Hepatocyte (in vitro differentiated cells): ENCODE measurements around the gene ADGRD1. TPM values are rescaled to one million over a fixed set of nuclear protein-coding genes. Genes with fewer than 3 reads are reported as not detected.

Experiments used
- DNase-seq: peaks from one replicate; pipeline ENCODE4 v3.0.0-alpha.2; 2016; ENCODE audit warnings: low spot score
- H2AFZ ChIP-seq: fragments of 200-600 bp; sonication (generic); 2 replicates; pipeline ENCODE4 v1.6.0; 2016; ENCODE audit warnings: antibody characterized with exemption, mild to moderate bottlenecking
- H3K27ac ChIP-seq: fragments of 200-600 bp; sonication (generic); 2 replicates; pipeline ENCODE4 v1.5.1; 2016; ENCODE audit warnings: mild to moderate bottlenecking
- H3K27me3 ChIP-seq: fragments of 200-600 bp; sonication (generic); 2 replicates; pipeline ENCODE4 v1.6.1; 2016
- H3K36me3 ChIP-seq: fragments of 200-600 bp; sonication (generic); replicated peaks from 2 replicates; pipeline ENCODE4 v1.5.1; 2016; ENCODE audit warnings: low read depth; ENCODE audit not compliant: insufficient read depth
- H3K4me1 ChIP-seq: fragments of 200-600 bp; sonication (generic); 2 replicates; pipeline ENCODE4 v1.5.1; 2016; ENCODE audit warnings: mild to moderate bottlenecking, moderate library complexity; ENCODE audit not compliant: insufficient read depth
- H3K4me2 ChIP-seq: fragments of 200-600 bp; sonication (generic); 2 replicates; pipeline ENCODE4 v1.6.0; 2016
- H3K4me3 ChIP-seq: fragments of 200-600 bp; sonication (generic); 2 replicates; pipeline ENCODE4 v1.5.1; 2016; ENCODE audit warnings: mild to moderate bottlenecking
- H3K79me2 ChIP-seq: fragments of 200-600 bp; sonication (generic); 2 replicates; pipeline ENCODE4 v1.6.0; 2017; ENCODE audit warnings: mild to moderate bottlenecking
- H3K9me2 ChIP-seq: fragments of 200-600 bp; sonication (generic); replicated peaks from 2 replicates; pipeline ENCODE4 v1.6.0; 2017; ENCODE audit warnings: mild to moderate bottlenecking; ENCODE audit not compliant: insufficient read depth
- H3K9me3 ChIP-seq: fragments of 200-600 bp; sonication (generic); 2 replicates; pipeline ENCODE4 v1.5.1; 2016; ENCODE audit warnings: low read depth, mild to moderate bottlenecking
- H4K20me1 ChIP-seq: fragments of 200-600 bp; sonication (generic); 2 replicates; pipeline ENCODE4 v1.6.0; 2016; ENCODE audit warnings: mild to moderate bottlenecking; ENCODE audit not compliant: insufficient read depth, poor library complexity, severe bottlenecking
- EZH2 ChIP-seq: fragments of 200-600 bp; sonication (generic); IDR thresholded peaks from 2 replicates; pipeline ENCODE4 v1.6.1; 2016; ENCODE audit warnings: antibody characterized with exemption, mild to moderate bottlenecking, borderline replicate concordance
- EZH2phosphoT487 ChIP-seq: fragments of 200-600 bp; sonication (generic); IDR thresholded peaks from one replicate; pipeline ENCODE4 v1.6.1; 2018; ENCODE audit warnings: antibody characterized with exemption, mild to moderate bottlenecking, low read depth, moderate library complexity; ENCODE audit not compliant: unreplicated experiment, severe bottlenecking
- WGBS: methylation state at CpG from one replicate; pipeline ENCODE4 v1.1.6; 2016; ENCODE audit warnings: low lambda C conversion rate; ENCODE audit errors: missing lambda C conversion rate; 5-methylcytosine and 5-hydroxymethylcytosine counted together
- polyA plus RNA-seq: library from polyadenylated mRNA; unstranded; fragments of >200 nt; fragmentation: Nextera tagmentation; extraction: Ambion mirVana; gene quantifications from 2 replicates; pipeline ENCODE4 v1.2.1, GENCODE V29; 2016
- total RNA-seq: library from RNA; depleted of rRNA; stranded (reverse); fragments of >200 nt; gene quantifications from 2 replicates; pipeline ENCODE4 v1.2.3, GENCODE V29; 2014
- TF ChIP-seq, protein P1 (sequence below): fragments of 200-600 bp; sonication (generic); IDR thresholded peaks from 2 replicates; pipeline ENCODE4 v1.5.1; 2016; ENCODE audit warnings: antibody characterized with exemption, mild to moderate bottlenecking; ENCODE audit not compliant: poor library complexity

ADGRD1 gene
- total and polyA plus RNA-seq, 2 experiments from 2014 or later = 18.1 to 18.5 TPM

DNA sequence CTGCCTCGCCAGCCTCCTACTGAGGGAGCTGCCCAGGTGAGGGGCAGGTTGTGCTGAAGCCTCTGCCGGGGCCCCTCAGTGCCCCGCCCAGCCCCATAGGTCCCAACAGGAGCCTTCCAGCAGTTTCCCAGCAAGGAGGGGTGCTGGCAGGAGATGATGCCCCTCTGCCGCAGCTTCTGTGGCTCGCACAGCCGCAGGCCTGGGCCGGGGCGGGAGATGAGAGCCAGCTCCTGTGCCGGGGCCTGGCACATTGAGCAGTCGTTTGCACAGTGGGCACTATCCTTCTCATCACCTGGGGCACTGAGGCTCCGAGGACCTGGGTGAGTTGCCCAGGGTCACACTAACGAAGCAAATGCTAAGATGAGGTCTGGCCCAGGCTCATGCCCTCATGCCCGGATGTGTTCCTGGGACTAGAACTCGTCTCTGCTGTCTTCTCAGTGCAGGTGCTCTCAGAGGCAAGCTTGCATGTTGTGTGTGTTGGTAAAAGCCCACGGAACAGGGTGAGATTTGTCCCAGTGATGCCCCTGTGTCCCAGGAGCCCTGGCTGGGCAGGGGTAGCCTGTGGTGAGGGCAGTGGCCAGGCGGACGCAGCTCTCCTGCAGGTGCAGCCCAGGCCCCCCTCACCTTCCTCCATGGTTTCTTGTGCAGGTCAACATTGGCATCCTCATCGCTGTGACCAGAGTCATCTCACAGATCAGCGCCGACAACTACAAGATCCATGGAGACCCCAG, 177.5 kb downstream of the ADGRD1 start:
- Histone ChIP-seq H3K27ac (no peak overlapping the region), H3K4me1 (peaks cover 6% of the 10 kb centered on the region), H3K27me3 (no peaks in the 10 kb centered on the region), H3K9me3 (no peaks in the 10 kb centered on the region), H2AFZ (no peak overlapping the region), H3K4me2 (no peak overlapping the region), H4K20me1 (no peaks in the 10 kb centered on the region), H3K9me2 (no peaks in the 10 kb centered on the region), H3K4me3 (no peak overlapping the region), H3K79me2 (no peaks in the 10 kb centered on the region), H3K36me3 (no peaks in the 10 kb centered on the region)
- TF ChIP-seq EZH2 (no peak), EZH2phosphoT487 (no peak)
- TF ChIP-seq, protein P1, sequence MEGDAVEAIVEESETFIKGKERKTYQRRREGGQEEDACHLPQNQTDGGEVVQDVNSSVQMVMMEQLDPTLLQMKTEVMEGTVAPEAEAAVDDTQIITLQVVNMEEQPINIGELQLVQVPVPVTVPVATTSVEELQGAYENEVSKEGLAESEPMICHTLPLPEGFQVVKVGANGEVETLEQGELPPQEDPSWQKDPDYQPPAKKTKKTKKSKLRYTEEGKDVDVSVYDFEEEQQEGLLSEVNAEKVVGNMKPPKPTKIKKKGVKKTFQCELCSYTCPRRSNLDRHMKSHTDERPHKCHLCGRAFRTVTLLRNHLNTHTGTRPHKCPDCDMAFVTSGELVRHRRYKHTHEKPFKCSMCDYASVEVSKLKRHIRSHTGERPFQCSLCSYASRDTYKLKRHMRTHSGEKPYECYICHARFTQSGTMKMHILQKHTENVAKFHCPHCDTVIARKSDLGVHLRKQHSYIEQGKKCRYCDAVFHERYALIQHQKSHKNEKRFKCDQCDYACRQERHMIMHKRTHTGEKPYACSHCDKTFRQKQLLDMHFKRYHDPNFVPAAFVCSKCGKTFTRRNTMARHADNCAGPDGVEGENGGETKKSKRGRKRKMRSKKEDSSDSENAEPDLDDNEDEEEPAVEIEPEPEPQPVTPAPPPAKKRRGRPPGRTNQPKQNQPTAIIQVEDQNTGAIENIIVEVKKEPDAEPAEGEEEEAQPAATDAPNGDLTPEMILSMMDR = no peak
- WGBS = 95% methylated on average over 13 of the region's 20 CpGs
- DNase-seq = no peak

DNA sequence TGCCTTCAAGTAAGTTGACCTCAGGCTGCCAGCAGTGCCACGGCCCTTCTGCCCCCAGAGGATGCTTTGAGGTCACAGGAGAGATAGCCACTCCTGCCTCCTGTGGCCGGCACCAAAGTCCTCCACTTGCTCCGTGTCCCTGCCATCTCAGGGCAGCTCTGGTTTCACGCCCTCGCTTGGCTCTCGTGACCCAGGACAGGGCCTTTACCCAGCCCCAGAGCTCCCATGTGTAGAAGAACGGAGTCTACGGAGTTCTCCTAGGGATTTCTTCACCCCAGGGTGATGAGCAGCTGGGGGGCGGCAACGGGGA, 178.1 kb downstream of the ADGRD1 start:
- Histone ChIP-seq H3K27me3 (no peaks in the 10 kb centered on the region), H3K79me2 (no peaks in the 10 kb centered on the region), H3K9me3 (no peaks in the 10 kb centered on the region), H3K36me3 (no peaks in the 10 kb centered on the region), H3K27ac (no peak overlapping the region), H4K20me1 (no peaks in the 10 kb centered on the region), H3K9me2 (no peaks in the 10 kb centered on the region), H2AFZ (no peak overlapping the region), H3K4me2 (peak overlapping the region; percentile 66), H3K4me3 (no peak overlapping the region), H3K4me1 (peaks cover 6% of the 10 kb centered on the region)
- no peak for DNase-seq
- WGBS = 85% methylated on average over 10 of the region's 10 CpGs
- TF ChIP-seq EZH2phosphoT487 (no peak), EZH2 (no peak)
- TF ChIP-seq, protein P1 = no peak

DNA sequence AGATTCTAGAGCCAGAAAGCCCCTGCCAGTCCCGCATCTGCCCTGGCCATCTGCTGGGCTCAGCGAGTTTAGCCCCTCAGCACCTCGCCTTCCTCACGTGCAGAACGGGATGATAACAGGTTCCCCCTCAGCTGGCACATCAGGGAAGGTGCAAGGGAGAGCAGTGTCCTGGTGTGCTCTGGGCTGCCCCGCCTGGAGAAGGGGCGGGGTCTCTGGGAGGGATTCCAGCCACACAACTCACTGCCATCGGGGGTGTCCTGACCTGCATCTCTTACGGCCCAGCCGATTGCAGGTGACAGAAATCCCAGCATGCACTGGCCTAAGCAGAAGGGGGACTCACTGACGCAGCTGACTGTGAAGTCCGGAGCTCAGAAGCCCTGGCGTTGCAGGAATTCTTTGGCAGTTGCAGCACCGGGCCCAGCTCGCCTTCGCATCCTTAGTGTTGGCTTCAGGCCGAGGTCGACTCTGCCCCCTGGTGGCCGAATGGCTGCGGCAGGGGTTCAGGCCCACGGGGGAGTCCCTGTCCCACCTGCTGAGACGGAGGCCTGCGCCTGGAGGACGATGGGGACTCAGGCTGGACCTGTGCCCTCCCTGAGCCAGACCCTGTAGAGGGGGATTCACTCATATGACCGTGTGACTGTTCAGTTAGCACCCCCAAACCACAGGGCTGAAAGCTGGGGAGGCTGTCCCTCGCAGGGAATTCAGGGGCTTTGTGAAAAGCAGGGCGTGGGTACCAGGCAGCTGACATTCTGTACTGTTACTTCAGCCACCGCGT, 178.6 kb downstream of the ADGRD1 start:
- peak; percentile 88 for DNase-seq
- peak overlapping the region; percentile 66 for H3K4me2 ChIP-seq
- WGBS = 28% methylated on average over 26 of the region's 29 CpGs

More for the DNA sequence above, 178.6 kb downstream of the ADGRD1 start:
- no peaks in the 10 kb centered on the region for H3K27me3 ChIP-seq
- no peak overlapping the region for H2AFZ ChIP-seq
- H3K79me2 ChIP-seq = no peaks in the 10 kb centered on the region
- peaks cover 6% of the 10 kb centered on the region for H3K4me1 ChIP-seq
- no peaks in the 10 kb centered on the region for H3K36me3 ChIP-seq
- TF ChIP-seq EZH2 = no peak
- TF ChIP-seq, protein P1 = peak; percentile 88
- H3K9me3 ChIP-seq = no peaks in the 10 kb centered on the region
- H3K27ac ChIP-seq = no peak overlapping the region
- no peaks in the 10 kb centered on the region for H3K9me2 ChIP-seq
- H3K4me3 ChIP-seq = no peak overlapping the region
- no peaks in the 10 kb centered on the region for H4K20me1 ChIP-seq
